Neural cell (in vitro differentiated cells): Measurements from ENCODE around the gene MTMR3. TPM values are rescaled to one million over a fixed set of nuclear protein-coding genes. Genes with fewer than 3 reads are reported as not detected.

ENCODE experiments used
- H2AFZ ChIP-seq: fragments of 200-600, 300-800 bp; sonication (generic), shearing (Covaris generic); 2 replicates; pipeline ENCODE4 v1.6.0; 2014; ENCODE audit warnings: low read depth, mild to moderate bottlenecking, antibody characterized with exemption, low read length, moderate library complexity
- H3F3A ChIP-seq: fragments of 200-600 bp; shearing (Covaris generic); 2 replicates; pipeline ENCODE4 v1.6.1; 2016; ENCODE audit warnings: mild to moderate bottlenecking, moderate library complexity, mixed read lengths, antibody characterized with exemption, low read length; ENCODE audit not compliant: insufficient read depth, poor library complexity, severe bottlenecking
- H3K27ac ChIP-seq: fragments of 200-600, 300-800 bp; sonication (generic), shearing (Covaris generic); 2 replicates; pipeline ENCODE4 v1.5.1; 2014; ENCODE audit warnings: mild to moderate bottlenecking, low read length, moderate library complexity
- H3K27me3 ChIP-seq: fragments of 300-800, 200-600 bp; sonication (generic), shearing (Covaris generic); 2 replicates; pipeline ENCODE4 v1.6.0; 2014; ENCODE audit warnings: mild to moderate bottlenecking, low read depth, low read length, moderate library complexity; ENCODE audit not compliant: insufficient read depth
- H3K36me3 ChIP-seq: fragments of 300-800, 200-600 bp; sonication (generic), shearing (Covaris generic); 2 replicates; pipeline ENCODE4 v1.5.1; 2014; ENCODE audit warnings: mild to moderate bottlenecking, antibody characterized with exemption, low read length, moderate library complexity; ENCODE audit not compliant: insufficient read depth
- H3K4me2 ChIP-seq: fragments of 300-800, 200-600 bp; sonication (generic), shearing (Covaris generic); 2 replicates; pipeline ENCODE4 v1.6.0; 2014; ENCODE audit warnings: mild to moderate bottlenecking, low read length
- H3K4me3 ChIP-seq: fragments of 300-800, 200-600 bp; sonication (generic), shearing (Covaris generic); 2 replicates; pipeline ENCODE4 v1.5.1; 2014; ENCODE audit warnings: mild to moderate bottlenecking, low read length, moderate library complexity
- H3K79me2 ChIP-seq: fragments of 200-600 bp; shearing (Covaris generic); replicated peaks from 2 replicates; pipeline ENCODE4 v1.6.0; 2014; ENCODE audit warnings: mild to moderate bottlenecking, low read length, moderate library complexity; ENCODE audit not compliant: insufficient read depth
- H3K9ac ChIP-seq: fragments of 300-800, 200-600 bp; sonication (generic), shearing (Covaris generic); 2 replicates; pipeline ENCODE4 v1.6.1; 2016; ENCODE audit warnings: mild to moderate bottlenecking, low read length, mixed read lengths
- H3K9me2 ChIP-seq: fragments of 200-600 bp; shearing (Covaris generic); 2 replicates; pipeline ENCODE4 v1.6.1; 2016; ENCODE audit warnings: mild to moderate bottlenecking, low read length, mixed read lengths; ENCODE audit not compliant: insufficient read depth
- H3K9me3 ChIP-seq: fragments of 200-600, 300-800 bp; sonication (generic), shearing (Covaris generic); 2 replicates; pipeline ENCODE4 v1.6.1; 2016; ENCODE audit warnings: mild to moderate bottlenecking, mixed run types, low read length, moderate library complexity, mixed read lengths
- H4K20me1 ChIP-seq: fragments of 200-600 bp; shearing (Covaris generic); 2 replicates; pipeline ENCODE4 v1.6.1; 2016; ENCODE audit warnings: mild to moderate bottlenecking, mixed run types; ENCODE audit not compliant: insufficient read depth
- EP300 ChIP-seq: fragments of 450-650 bp; conservative IDR thresholded peaks from 2 replicates; pipeline ENCODE4 v1.6.1; 2014; ENCODE audit warnings: antibody characterized with exemption, mild to moderate bottlenecking, moderate library complexity; ENCODE audit not compliant: poor library complexity, severe bottlenecking
- EZH2 ChIP-seq: fragments of 200-600, 300-800 bp; shearing (Covaris generic), sonication (generic); IDR thresholded peaks from 2 replicates; pipeline ENCODE4 v1.6.1; 2014; ENCODE audit warnings: antibody characterized with exemption, low read length, borderline replicate concordance, mild to moderate bottlenecking; ENCODE audit not compliant: insufficient read depth, poor library complexity, severe bottlenecking
- MXI1 ChIP-seq: fragments of 450-650 bp; conservative IDR thresholded peaks from 2 replicates; pipeline ENCODE4 v1.6.1; 2014; ENCODE audit warnings: antibody characterized with exemption, mild to moderate bottlenecking; ENCODE audit not compliant: poor library complexity, severe bottlenecking
- POLR2AphosphoS5 ChIP-seq: IDR thresholded peaks from 2 replicates; pipeline ENCODE4 v1.6.1; 2012
- RAD21 ChIP-seq: fragments of 450-650 bp; conservative IDR thresholded peaks from 2 replicates; pipeline ENCODE4 v1.6.1; 2014; ENCODE audit warnings: antibody characterized with exemption, mild to moderate bottlenecking, moderate library complexity
- REST ChIP-seq: IDR thresholded peaks from 2 replicates; pipeline ENCODE4 v1.6.1; 2012; ENCODE audit warnings: borderline replicate concordance
- SMC3 ChIP-seq: fragments of 450-650 bp; conservative IDR thresholded peaks from 2 replicates; pipeline ENCODE4 v1.6.1; 2014; ENCODE audit warnings: antibody characterized with exemption, mild to moderate bottlenecking, moderate library complexity; ENCODE audit not compliant: poor library complexity
- TAF1 ChIP-seq: IDR thresholded peaks from 2 replicates; pipeline ENCODE4 v1.6.1; 2012; ENCODE audit warnings: low read depth
- polyA plus RNA-seq: library from polyadenylated mRNA; depleted of rRNA; stranded (reverse); fragments of >200 nt; gene quantifications from 2 replicates; pipeline ENCODE4 v1.2.3, GENCODE V29; 2014
- TF ChIP-seq, protein P1 (sequence below): fragments of 450-650 bp; IDR thresholded peaks from 2 replicates; pipeline ENCODE4 v1.5.1; 2014; ENCODE audit warnings: antibody characterized with exemption, mild to moderate bottlenecking, moderate library complexity; ENCODE audit not compliant: poor library complexity, severe bottlenecking

The MTMR3 gene
- polyA plus RNA-seq, 1 donor from 2014 or later, result 46.7 TPM

GRCh38 chr22:29994943-29995342 lies 112.0 kb downstream of the MTMR3 start:
- H3K27ac ChIP-seq, result no peak overlapping the region
- no peaks in the 10 kb centered on the region for H4K20me1 ChIP-seq
- H3K9me2 ChIP-seq, result no peaks in the 10 kb centered on the region
- no peaks in the 10 kb centered on the region for H3K36me3 ChIP-seq
- TF ChIP-seq RAD21 (no peak), REST (no peak), POLR2AphosphoS5 (no peak), TAF1 (no peak), SMC3 (no peak), EZH2 (no peak), EP300 (no peak), MXI1 (no peak)
- TF ChIP-seq, protein P1, sequence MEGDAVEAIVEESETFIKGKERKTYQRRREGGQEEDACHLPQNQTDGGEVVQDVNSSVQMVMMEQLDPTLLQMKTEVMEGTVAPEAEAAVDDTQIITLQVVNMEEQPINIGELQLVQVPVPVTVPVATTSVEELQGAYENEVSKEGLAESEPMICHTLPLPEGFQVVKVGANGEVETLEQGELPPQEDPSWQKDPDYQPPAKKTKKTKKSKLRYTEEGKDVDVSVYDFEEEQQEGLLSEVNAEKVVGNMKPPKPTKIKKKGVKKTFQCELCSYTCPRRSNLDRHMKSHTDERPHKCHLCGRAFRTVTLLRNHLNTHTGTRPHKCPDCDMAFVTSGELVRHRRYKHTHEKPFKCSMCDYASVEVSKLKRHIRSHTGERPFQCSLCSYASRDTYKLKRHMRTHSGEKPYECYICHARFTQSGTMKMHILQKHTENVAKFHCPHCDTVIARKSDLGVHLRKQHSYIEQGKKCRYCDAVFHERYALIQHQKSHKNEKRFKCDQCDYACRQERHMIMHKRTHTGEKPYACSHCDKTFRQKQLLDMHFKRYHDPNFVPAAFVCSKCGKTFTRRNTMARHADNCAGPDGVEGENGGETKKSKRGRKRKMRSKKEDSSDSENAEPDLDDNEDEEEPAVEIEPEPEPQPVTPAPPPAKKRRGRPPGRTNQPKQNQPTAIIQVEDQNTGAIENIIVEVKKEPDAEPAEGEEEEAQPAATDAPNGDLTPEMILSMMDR, result no peak
- no peak overlapping the region for H3K4me2 ChIP-seq
- no peak overlapping the region for H3K9ac ChIP-seq
- no peak overlapping the region for H2AFZ ChIP-seq
- H3K27me3 ChIP-seq, result no peaks in the 10 kb centered on the region
- no peaks in the 10 kb centered on the region for H3F3A ChIP-seq
- no peak overlapping the region for H3K4me3 ChIP-seq
- H3K79me2 ChIP-seq, result no peaks in the 10 kb centered on the region
- no peaks in the 10 kb centered on the region for H3K9me3 ChIP-seq

DNA sequence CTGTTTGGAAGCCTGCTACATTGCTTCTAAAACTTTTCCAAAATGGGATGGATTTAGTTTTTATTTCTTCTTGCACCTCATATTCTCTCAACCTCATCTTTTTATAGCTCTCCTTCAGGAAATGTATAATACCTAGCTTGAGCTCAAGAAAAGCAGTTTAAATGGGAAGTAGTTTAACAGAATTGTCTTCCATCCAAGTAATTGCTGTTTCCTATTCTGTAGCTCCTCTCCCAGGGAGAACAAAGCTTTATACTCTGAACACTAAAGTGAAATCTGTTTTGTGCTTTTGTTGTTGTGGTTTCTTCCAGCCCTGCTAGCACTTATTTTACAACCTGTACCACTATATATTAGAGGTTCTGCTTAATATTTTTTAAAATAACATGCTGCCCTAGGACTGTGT lies 114.1 kb downstream of the MTMR3 start:
- no peaks in the 10 kb centered on the region for H3K9me2 ChIP-seq
- H3K79me2 ChIP-seq, result no peaks in the 10 kb centered on the region
- peak overlapping the region; percentile 5 for H3K27ac ChIP-seq
- H3K4me2 ChIP-seq, result no peak overlapping the region
- H3K9me3 ChIP-seq, result no peaks in the 10 kb centered on the region
- H2AFZ ChIP-seq, result no peak overlapping the region
- no peaks in the 10 kb centered on the region for H3K36me3 ChIP-seq
- TF ChIP-seq REST, result no peak
- TF ChIP-seq EZH2, result no peak
- TF ChIP-seq RAD21, result no peak
- no peak for TF ChIP-seq TAF1
- TF ChIP-seq EP300, result no peak
- no peak overlapping the region for H3K4me3 ChIP-seq
- no peaks in the 10 kb centered on the region for H3K27me3 ChIP-seq
- no peaks in the 10 kb centered on the region for H4K20me1 ChIP-seq
- no peak overlapping the region for H3K9ac ChIP-seq
- no peaks in the 10 kb centered on the region for H3F3A ChIP-seq
